Bronchial epithelial cell (primary cell): ENCODE measurements around the gene ZNF423. TPM values are rescaled to one million over a fixed set of nuclear protein-coding genes. Genes with fewer than 3 reads are reported as not detected.

Experiments used
- DNase-seq: peaks from one replicate; pipeline ENCODE4 v3.0.0-alpha.2; 2010; ENCODE audit warnings: low read depth
- FAIRE-seq: peaks from 2 replicates; lab custom pipeline; 2011; peaks lifted over from hg19 to GRCh38; lab: Jason Lieb, UNC
- H3K27me3 ChIP-seq: 2 replicates; pipeline ENCODE4 v1.5.1; 2011; ENCODE audit warnings: low read length; ENCODE audit not compliant: control insufficient read depth, insufficient read depth
- H3K36me3 ChIP-seq: 2 replicates; pipeline ENCODE4 v1.5.1; 2011; ENCODE audit warnings: low read length; ENCODE audit not compliant: control insufficient read depth, insufficient read depth
- H3K4me3 ChIP-seq: 2 replicates; pipeline ENCODE4 v1.5.1; 2011; ENCODE audit warnings: mild to moderate bottlenecking, low read depth, low read length, control low read depth
- CTCF ChIP-seq: IDR thresholded peaks from 2 replicates; pipeline ENCODE4 v1.5.1; 2011; ENCODE audit warnings: mild to moderate bottlenecking, moderate library complexity, low read length, control low read depth, inconsistent platforms; ENCODE audit not compliant: insufficient read depth, severe bottlenecking
- total RNA-seq: library from RNA; depleted of rRNA; stranded (reverse); fragments of >200 nt; gene quantifications from 2 replicates; pipeline ENCODE4 v1.2.1, GENCODE V29; 2014

Gene ZNF423
- total RNA-seq, 1 donor from 2014 or later: under 0.01 TPM

- FAIRE-seq (no peak), DNase-seq (no peak)
- no peak for TF ChIP-seq CTCF
- Histone ChIP-seq H3K27me3 (no peaks in the 10 kb centered on the region), H3K36me3 (no peaks in the 10 kb centered on the region), H3K4me3 (no peak overlapping the region)
Observed at GRCh38 chr16:49836218-49836617, 19.7 kb downstream of the ZNF423 start.

GRCh38 chr16:49835161-49835777, 20.6 kb downstream of the ZNF423 start:
- H3K4me3 ChIP-seq: no peak overlapping the region
- H3K27me3 ChIP-seq: no peaks in the 10 kb centered on the region
- TF ChIP-seq CTCF: no peak
- no peak for DNase-seq
- FAIRE-seq: no peak
- no peaks in the 10 kb centered on the region for H3K36me3 ChIP-seq

GRCh38 chr16:49834531-49835151, 21.3 kb downstream of the ZNF423 start:
- H3K36me3 ChIP-seq: no peaks in the 10 kb centered on the region
- FAIRE-seq: no peak
- no peak overlapping the region for H3K4me3 ChIP-seq

GRCh38 chr16:49833796-49834530, 21.9 kb downstream of the ZNF423 start:
- DNase-seq: no peak
- no peak for TF ChIP-seq CTCF
- H3K36me3 ChIP-seq: no peaks in the 10 kb centered on the region
- FAIRE-seq: no peak
- H3K4me3 ChIP-seq: no peak overlapping the region
- H3K27me3 ChIP-seq: no peaks in the 10 kb centered on the region

More at GRCh38 chr16:49834531-49835151, 21.3 kb downstream of the ZNF423 start:
- TF ChIP-seq CTCF: no peak
- no peak for DNase-seq
- no peaks in the 10 kb centered on the region for H3K27me3 ChIP-seq

- no peaks in the 10 kb centered on the region for H3K27me3 ChIP-seq
- DNase-seq (no peak), FAIRE-seq (no peak)
- TF ChIP-seq CTCF: no peak
- H3K36me3 ChIP-seq: no peaks in the 10 kb centered on the region
- no peak overlapping the region for H3K4me3 ChIP-seq
Observed at GRCh38 chr16:49833085-49833484, 22.8 kb downstream of the ZNF423 start.
